Measurements from ENCODE around the gene EPS8L1.
"Not testable (repeated sequence)": the region's sequence is repeated elsewhere in the genome, so short reads cannot be mapped to it uniquely, and the experiment has no call there.

The EPS8L1 gene

GRCh38 chr19:55050749-55051532 is 24.7 kb upstream of the EPS8L1 start:
- DNase-seq, result no peak

DNA sequence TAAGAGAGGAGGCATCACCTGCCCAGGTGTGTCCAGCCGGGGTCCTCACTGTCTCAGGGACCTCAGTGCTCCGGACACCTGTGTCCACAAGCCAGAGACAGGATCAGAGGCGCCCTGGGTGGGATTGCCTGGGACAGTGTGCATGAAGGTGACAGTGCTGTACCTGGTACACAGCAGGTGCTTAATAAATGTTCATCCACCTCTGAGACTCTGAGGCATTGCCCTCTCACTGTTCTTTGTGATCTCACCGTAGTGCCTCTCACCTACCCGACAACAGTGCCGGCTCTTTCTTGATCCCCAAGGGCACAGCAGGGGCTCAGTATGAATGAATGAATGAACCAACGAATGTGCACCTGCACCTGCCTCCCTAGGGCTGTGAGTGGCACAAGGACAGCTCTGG is 21.9 kb upstream of the EPS8L1 start:
- no peak for DNase-seq

GRCh38 chr19:55056827-55057226 is 18.8 kb upstream of the EPS8L1 start:
- DNase-seq, result no peak

DNA sequence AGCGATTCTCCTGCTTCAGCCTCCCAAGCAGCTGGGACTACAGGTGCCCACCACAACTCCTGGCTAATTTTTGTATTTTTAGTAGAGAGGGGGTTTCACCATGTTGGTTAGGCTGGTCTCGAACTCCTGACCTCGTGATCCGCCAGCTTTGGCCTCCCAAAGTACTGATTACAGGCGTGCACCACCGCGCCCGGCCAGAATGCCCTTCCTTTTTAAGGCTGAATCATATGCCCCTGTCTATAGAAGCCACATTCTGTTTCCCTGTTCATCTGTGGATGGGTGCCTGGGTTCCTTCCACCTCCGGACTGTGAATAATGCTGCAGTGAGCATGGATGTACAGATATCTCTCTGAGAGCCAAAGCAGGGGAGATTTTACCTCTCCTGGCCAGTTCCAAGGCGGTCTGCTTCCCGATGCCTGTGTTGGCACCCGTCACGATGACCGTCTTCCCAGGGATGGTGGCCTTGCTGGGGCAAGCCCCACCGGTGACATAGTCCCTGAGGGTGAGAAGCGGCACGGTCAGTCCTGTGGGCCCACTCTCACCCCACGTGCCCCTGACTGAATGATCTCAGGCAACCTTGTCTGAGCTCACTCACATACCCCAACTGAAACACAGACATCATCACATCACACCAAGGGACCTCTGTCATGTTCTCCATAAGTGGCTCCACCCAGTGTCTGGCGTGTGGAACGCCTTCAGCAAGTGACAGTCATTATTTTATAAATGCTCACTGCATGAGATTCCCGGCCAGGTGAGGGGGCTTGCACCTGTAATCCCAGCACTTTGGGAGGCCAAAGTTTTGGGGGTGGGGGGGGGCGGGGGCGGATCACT is 16.7 kb upstream of the EPS8L1 start:
- peak; percentile 24 for DNase-seq

DNA sequence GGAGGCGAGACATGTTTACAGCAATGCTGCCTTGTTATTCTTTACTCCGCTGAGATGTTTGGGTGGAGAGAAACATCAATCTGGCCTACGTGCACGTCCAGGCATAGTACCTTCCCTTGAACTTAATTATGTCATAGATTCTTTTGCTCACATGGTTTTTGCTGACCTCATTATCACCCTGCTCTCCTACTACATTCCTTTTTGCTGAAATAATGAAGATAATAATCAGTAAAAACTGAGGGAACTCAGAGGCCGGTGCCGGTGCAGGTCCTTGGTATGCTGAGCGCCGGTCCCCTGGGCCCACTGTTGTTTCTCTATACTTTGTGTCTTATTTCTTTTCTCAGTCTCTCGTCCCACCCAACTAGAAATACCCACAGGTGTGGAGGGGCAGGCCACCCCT is 15.4 kb upstream of the EPS8L1 start:
- not testable (repeated sequence) for DNase-seq

DNA sequence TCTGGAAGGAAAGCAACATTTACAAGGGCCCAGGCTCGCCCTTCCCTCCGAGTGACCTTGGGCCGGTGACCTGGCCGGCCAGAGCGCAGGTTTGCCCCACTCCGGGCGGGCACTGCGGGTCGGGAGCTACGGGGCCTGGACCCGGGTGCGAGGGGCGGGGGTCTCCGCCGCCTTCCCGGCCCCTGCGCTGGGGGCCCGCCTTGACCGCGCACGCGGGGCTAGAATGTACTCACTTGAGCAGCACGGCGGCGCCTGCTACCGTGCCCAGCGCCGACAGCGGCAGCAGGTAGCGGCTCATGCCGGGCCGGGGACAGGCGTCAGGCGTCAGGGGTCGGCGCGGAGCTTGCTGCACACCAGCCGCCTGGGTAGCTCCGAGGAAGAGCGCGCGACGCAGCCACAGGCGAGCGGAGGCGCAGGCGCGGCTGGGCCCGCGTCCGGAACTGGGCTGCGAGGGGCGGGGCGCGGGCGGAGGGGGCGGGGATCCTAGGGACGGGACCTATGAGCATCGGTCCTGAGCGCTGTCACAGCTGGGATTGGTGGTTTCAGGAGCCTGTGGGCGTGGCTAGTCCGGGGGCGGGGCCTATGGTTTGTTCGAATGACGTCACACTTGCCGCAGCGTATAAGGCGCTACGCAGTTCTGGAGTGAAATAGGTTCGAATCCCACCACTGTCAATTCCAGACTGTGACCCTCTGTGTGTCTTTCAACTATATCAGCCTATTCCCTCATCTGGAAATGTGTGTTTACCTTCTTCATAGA is 12.8 kb upstream of the EPS8L1 start, which contains the start of gene RDH13:
Gene RDH13, minus strand, starts transcription at position 414 of the 757 bp plus-strand sequence. Its CDS starts 116 bp downstream, at position 298.
- DNase-seq, result peak; percentile 98

DNA sequence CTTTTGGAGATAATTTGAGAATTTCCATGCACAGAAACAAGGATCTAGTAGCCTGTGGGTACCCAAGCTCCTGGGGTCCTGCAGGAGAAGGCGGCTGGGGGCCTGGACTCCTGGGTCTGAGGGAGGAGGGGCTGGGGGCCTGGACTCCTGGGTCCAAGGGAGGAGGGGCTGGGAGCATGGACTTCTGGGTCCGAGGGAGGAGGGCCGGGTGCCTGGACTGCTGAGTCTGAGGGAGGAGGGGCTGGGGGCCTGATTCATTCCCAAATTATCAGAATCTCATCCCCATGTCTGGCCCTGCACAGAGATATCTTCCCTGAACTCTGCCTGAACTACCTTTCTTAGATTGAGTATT is 12.2 kb upstream of the EPS8L1 start:
- DNase-seq, result no peak

DNA sequence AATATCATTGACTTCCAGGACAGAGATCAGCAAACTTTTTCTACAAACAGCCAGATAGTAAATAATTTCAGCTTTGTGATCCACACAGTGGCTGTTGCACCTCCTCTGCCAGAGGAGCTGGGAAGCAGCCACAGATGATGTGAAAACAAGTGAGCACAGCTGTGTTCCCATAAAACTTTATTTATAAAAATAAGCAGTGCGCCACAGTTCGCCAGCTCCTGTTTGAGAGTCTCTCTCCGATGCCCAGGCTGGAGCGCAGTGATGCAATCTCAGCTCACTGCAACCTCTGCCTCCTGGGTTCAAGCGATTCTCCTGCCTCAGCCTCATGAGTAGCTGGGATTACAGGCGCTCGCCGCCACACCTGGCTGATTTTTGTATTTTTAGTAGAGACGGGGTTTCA is 10.2 kb upstream of the EPS8L1 start:
- DNase-seq, result not testable (repeated sequence)

DNA sequence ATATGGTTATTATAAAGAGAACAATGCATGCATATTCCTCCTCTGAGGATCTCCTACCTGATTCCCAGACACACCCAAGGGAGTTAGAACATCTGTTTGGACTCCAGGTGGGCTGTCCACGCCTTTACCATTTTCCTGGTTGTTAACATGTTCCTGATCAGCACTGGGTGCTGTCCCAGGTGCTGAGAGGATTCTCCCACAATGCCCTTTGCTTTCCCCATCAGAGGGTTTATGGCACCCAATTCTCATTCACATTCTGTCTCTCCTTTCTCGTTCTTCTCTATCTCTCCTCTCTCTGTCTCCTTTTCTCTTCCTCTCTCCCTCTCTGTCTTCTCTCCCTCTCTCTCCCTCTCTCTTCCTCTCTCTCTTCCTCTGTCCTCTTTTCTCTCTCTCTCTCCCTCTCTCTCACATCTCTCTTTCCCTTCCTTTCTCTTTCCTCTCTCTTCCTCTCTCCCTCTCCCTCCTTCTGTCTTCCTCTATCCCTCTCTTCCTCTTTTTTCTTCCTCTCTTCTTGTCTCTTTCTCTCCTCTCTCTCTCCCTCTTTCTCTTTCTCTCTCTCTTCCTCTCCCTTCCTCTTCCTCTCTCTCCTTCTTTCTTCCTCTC is 9.5 kb upstream of the EPS8L1 start:
- DNase-seq, result no peak

GRCh38 chr19:55067869-55068268 is 7.8 kb upstream of the EPS8L1 start:
- no peak for DNase-seq

DNA sequence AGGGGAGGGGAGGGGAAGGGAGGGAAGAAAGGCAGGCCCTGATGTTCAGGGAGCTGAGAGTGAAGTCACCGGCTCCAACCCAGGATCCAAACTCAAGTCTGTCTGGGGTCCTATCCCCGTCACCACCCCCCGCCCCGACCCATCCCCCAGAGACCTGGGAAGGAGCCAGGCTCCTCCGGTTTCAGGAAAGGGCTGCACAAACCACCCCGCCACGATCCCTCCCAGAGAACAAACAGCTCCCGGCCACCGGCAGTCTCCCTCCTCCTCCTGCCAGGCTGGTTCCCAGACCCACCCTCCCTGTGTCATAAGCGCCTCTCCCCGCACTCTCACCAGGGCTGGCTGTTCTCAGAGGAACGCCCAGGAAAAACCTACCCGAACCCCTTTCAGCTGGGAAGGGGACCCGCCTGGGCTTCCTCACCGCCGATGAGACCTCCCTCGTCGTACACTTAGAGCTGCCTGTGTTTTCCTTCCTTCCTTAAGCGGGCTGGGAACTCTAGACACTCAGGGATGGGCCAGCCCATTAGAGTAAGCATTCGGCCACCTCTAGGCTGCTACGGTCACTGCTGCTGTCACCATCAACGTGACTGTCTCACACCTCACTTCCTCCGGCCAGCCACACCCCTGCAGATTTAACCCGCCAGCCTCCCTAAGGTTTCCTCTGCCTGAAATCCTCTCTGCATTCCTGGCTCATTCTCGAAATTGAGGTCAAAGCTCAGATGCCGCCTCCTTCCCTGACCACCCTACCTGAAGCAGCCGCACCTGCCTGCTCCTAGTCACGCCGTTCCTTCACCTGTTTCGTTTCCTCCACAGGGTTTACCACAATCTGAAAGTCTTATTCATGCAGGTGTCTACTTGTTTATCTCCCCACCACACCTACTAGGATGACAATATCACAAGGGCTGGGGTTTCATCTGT is 6.5 kb upstream of the EPS8L1 start:
- DNase-seq, result peak; percentile 47

DNA sequence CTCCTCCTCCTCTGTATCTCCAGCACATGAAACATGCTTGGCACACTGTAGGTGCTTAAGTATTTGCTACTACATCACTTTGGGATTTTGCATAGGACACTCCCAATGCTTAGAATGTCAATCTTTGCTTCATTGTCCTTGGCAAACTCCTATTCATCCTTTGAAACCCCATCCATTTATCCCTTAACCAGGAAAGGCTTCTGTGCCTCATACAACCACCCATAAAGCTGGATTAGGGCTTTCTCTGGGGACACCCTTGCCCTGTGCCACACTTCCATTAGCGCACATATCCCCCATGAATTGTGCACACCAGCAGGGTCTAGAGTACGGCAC is 5.8 kb upstream of the EPS8L1 start:
- no peak for DNase-seq

DNA sequence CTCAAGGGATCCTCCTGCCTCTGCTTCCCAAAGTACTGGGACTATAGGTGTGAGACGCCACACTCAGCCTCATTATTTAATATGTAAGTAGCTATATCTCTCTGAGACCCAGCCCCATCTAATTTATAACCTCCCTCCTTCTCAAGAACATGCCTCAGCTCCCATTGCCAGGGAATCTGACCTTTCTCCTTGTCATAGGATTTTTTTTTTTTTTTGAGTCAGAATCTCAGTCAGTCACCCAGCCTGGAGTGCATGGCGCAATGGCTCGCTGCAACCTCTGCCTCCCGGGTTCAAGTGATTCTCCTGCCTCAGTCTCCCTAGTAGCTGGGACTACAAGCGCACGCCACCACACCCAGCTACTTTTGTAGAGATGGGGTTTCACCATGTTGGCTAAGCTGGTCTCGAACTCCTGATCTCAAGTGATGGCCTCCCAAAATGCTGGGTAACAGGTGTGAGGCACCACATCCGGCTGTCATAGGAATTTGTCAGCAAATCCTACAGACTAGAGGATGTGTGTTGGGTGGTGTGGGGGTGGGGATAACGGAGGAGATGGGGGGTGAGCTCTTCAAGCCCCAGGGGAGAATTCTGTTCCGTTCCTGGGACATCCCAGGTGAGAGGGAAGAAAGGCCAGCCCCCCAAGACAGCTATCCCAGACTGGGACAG is 5.1 kb upstream of the EPS8L1 start:
- DNase-seq, result no peak

DNA sequence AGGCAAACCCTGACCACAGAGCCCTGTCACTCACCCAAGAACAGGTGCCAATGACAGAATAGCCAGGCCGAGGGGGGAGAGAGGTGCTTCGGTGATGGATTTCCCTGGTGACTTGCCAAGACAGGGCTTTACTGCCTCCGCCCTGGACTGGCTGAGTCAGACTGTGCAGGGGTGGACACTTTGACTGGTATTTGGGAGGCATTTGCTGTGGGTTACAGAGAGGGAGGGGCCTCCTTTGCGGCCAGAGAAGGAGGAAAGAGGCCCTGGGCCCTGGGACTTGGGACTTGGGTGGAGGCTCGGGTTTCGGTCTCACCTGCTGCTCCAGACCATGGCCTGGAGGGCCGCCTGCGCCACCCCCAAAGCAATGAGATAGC is 4.6 kb upstream of the EPS8L1 start:
- peak; percentile 54 for DNase-seq

DNA sequence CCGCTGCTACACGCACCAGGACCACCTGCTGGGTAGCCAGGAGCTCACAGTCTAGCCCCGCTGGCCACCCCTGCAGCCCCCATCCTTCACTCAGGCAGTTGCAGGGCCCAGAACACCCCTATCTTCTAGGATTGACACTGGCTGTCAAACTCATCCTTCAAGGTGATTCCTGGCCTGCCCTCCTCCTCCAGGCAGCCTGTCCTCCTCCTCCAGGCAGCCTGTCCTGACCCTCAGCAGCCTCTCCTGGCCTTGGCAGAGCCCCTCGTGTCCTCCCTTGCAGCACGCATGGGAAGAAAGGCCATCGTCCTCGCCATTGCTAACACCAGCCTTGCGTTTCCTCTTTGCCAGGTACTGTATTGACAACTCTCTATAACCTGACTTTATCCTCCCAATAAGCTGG is 3.8 kb upstream of the EPS8L1 start:
- DNase-seq, result no peak

- DNase-seq, result no peak
Measured at GRCh38 chr19:55076321-55076720, 652 bp downstream of the EPS8L1 start.

- no peak for DNase-seq
Measured at GRCh38 chr19:55077106-55077505, 1.4 kb downstream of the EPS8L1 start.

GRCh38 chr19:55078996-55079395 is 3.3 kb downstream of the EPS8L1 start:
- DNase-seq, result no peak

DNA sequence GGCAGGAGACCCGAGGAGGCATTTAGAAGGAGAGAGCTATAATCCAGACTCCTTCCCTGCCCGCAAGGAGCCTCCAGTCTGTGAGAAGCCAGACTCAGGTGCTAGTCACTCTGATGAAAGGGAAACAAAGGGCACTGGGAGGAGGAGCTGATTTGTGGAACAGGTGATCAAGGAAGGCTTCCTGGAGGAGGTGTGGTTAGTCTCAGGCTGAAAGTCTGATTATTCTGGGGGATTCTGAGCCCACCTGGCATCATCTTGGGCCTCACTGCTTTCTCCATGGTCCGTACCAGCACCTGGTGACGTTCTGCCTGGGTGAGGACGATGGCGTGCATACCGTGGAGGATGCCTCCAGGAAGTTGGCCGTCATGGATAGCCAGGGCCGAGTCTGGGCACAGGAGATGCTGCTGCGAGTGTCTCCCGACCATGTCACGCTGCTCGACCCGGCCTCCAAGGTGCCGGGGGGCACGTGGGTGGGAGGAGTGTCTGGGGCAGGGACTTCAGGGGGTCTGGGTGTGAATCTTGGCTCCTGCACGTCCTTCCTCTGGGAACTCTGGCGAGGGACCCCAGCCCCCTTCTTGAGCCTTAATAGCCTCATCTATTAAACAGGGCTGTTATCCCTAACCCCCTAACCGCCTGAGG is 3.9 kb downstream of the EPS8L1 start:
- DNase-seq, result no peak

DNA sequence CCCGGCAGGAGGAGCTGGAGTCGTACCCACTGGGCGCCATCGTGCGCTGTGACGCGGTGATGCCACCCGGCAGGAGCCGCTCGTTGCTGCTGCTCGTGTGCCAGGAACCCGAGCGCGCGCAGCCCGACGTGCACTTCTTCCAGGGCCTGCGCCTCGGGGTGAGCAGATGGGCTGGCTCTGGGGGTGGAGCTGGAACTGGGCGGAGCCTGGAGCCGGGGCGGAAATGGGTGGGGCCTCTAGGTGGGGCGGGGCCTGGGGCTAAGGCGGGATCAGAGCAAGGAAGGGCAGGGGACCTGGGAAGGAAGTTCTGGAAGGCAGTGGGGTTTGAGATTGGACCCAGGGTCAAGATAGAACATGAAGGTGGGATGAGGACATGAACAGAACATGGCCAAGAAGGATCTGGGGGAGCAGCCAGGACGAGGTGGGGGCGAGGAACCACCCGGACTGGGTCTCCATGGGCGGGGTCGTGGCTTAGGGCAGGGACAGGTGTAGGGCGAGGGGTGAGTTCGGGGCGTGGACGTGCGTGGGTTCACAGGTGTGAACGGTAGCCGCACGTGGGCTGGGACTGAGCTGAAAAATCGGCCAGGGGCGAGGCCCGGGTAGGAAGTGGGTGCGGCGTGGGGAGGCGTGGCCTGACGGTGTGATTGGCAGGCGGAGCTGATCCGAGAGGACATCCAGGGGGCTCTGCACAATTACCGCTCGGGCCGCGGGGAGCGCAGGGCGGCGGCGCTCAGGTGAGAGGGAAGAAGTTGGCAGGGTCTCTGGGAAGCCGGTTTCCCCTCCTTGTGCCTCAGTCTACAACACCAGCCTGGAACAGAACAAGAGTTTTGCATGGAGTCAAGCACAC is 4.7 kb downstream of the EPS8L1 start:
- DNase-seq, result peak; percentile 75

Data from inflammatory macrophage treated with lipopolysaccharide for 4 hours (primary cell).